HG03457 (cell line): ENCODE results near the gene GPSM1.

Source experiments
- ATAC-seq: cut with Tn5 transposase; IDR thresholded peaks from one replicate; pipeline ENCODE4 v1.9.1; 2021; ENCODE audit warnings: moderate number of reproducible peaks; ENCODE audit not compliant: unreplicated experiment

The GPSM1 gene, protein sequence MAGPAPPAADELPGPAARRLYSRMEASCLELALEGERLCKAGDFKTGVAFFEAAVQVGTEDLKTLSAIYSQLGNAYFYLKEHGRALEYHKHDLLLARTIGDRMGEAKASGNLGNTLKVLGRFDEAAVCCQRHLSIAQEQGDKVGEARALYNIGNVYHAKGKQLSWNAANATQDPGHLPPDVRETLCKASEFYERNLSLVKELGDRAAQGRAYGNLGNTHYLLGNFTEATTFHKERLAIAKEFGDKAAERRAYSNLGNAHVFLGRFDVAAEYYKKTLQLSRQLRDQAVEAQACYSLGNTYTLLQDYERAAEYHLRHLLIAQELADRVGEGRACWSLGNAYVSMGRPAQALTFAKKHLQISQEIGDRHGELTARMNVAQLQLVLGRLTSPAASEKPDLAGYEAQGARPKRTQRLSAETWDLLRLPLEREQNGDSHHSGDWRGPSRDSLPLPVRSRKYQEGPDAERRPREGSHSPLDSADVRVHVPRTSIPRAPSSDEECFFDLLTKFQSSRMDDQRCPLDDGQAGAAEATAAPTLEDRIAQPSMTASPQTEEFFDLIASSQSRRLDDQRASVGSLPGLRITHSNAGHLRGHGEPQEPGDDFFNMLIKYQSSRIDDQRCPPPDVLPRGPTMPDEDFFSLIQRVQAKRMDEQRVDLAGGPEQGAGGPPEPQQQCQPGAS

DNA sequence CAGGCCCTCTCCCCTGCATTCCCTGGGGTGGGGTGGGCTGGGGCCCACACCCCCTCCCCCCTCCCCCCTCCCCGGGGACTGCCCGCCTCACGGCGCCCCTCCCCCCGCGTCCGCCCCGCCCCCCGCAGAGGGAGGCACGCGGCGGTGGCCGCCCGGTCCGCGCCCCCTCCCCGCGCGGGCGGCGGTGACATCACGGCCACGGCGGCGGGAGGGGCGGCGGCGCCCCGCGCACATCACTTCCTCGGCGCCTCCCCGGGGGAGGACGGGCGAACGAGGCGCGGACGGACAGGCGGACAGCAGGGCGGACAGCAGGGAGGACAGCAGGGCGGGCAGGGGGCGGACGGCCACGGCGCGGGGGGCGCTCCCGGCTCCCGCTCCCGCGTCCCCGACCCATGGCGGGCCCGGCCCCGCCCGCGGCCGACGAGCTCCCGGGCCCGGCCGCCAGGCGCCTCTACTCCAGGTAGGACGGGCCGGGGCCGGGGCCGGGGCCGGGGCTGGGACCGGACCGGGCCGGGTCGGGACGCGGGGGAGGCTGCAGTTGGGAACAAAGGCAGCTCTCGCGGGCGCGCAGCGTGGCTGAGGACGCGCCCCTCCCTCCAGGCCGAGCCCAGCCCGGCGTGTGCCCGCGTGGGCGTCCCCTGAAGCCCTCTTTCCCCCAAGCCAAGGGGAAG lies at the start of gene GPSM1:
Gene GPSM1, plus strand, starts transcription at position 236 of the 671 bp plus-strand sequence. Its CDS starts 157 bp downstream, at position 393.
- no peak for ATAC-seq

DNA sequence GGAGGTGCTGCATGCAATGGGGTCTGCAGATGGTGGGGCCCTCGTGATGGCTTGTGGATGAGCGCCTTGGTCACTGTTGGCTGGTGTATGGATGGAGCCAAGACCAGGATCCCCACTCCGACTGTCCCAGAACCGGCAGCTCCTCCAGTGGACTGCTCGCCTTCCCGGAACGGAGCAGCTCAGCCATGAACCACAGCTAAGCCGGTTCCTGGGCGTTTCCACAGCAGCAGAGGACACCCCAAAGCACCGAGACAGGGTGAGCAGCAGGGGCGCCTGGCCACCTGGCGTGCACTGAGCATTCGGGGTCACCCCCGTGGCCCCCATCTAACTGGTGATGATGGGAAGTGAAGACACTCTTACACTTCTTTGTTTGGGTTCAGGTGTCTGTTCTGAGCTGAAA lies 49.6 kb upstream of the GPSM1 start:
- no peak for ATAC-seq

DNA sequence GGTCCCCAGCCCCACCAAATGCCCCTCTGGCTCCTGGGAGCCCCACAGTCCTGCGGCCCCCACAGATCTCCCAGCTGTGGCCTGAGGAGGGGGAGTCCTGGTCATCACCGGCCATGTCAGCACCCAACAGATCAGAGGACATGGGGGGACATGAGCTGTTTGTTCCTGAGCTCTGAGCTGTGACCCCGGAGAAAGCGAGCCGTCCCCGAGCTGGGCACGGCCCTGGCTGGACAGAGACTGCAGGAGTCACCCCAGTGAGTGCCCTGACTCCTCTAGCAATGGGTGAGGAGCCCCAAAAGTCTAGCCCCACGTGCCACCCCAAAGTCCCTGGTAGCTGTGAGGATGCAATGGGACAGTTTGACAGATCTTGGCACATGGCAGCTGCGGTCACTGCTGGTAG lies 49.1 kb upstream of the GPSM1 start:
- no peak for ATAC-seq

GRCh38 chr9:136278894-136279293 lies 48.4 kb upstream of the GPSM1 start:
- ATAC-seq, result no peak

DNA sequence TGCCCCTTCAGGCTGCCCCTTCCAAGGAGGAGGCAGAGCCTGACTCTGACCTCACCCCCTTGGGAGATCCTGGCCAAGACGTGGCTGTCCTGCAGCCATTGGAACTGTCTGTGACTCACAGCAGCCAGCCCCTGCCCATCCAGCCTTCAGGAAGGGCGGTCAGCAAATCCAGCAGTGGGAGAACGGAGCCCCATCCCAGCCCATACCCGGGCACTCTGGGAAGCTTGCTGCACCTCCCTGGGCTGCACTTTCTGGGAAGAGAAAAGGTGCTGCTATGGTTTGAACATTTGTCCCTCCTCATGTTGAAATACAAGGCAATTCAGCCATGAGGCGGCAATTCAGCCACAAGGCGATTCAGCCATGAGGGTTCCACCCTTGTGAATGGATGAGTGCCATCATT lies 47.9 kb upstream of the GPSM1 start:
- no peak for ATAC-seq

GRCh38 chr9:136280535-136281315 lies 46.6 kb upstream of the GPSM1 start:
- no peak for ATAC-seq

- no peak for ATAC-seq
These were observed 45.7 kb upstream of the GPSM1 start for GRCh38 chr9:136281421-136282271.

DNA sequence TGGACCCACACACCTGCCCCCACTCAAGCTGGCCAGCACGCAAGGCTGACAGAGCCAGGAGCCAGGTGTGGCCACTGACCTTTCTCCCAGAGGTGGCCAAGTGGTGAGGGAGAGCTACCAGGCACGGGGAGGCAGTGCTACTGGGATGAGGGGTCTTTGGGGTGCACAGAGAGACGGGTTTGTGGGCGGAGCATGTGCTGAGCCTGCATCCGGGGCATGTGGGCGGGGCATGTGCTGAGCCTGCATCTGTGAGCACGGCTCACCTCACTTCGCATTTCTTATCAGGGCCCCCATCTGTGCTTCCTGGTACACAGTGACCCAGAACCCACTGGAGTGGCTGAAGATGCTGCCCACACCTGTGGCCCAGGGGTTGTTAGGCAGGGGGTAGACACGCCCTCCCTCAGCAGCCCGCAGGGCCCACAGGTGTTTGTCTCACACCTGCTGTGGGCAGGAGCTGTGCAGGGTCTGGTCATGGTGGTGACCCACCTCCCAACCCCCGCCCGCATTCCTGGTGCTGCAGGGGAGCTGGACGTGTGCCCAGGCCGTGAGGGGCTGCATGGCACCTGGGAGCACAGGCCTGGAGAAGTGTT lies 45.0 kb upstream of the GPSM1 start:
- ATAC-seq, result no peak

- no peak for ATAC-seq
These were observed 43.8 kb upstream of the GPSM1 start for GRCh38 chr9:136283291-136284235.

- ATAC-seq, result no peak
These were observed 43.0 kb upstream of the GPSM1 start for GRCh38 chr9:136284311-136284710.

GRCh38 chr9:136284951-136285350 lies 42.4 kb upstream of the GPSM1 start:
- ATAC-seq, result no peak

DNA sequence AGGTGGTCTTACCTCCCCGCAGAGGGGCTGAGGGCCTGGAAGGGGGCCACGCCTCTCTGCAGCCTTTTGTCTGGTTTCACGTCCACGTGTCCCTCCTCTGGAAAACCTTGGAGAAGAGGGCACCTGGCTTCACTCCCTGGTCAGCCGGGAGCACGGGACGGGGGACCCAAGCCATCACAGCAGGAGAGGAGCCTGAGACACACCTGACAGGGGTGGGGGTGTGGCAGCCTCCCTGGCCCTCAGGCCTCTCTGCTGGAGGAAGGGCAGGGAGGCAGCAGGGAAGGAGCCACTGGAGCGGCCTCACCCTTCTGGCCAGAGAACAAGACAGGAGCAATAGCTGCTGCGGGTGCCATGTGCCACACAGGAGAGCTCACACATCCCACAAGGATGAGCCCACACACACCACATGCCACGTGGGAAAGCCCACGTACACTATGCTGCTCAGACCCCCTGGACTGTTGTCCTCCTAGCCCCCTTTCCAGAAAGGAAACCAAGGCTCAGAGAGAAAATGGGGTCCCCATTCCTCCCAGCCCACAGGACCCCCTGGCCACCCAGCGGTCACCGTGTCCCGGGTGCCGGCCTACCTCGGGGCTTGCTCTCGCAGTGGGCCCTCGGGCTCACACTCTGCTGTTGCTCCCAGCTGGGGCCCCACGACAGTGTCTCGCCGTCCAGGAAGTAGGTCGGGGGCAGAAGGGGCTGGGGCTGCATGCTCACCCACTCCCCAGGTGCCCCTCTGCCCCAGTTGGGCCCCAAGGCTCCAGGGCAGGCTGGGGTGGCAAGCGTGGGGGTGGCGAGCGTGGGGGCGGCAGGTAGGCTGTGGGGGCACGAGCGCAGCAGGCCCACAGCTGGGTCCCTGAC lies 41.6 kb upstream of the GPSM1 start:
- ATAC-seq, result no peak

- ATAC-seq, result no peak
These were observed 40.9 kb upstream of the GPSM1 start for GRCh38 chr9:136286359-136286986.

DNA sequence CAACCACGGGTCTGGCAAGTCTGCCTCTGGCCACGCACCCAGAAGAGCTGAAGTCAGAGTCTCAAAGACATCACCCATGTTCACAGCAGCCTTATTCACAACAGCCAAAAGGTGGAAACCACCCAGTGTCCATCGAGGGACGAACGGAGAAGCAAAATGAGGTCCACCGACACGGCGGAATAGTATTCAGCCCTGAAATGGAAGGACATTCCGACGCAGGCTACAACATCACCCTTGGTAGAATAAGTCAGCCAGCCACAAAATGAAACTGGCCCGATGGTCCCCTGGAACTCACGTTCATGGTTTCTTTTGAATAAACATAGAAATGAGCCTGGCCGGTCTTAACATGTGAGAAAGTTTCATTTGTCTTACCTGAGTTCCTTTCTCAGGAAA lies 40.4 kb upstream of the GPSM1 start:
- no peak for ATAC-seq

DNA sequence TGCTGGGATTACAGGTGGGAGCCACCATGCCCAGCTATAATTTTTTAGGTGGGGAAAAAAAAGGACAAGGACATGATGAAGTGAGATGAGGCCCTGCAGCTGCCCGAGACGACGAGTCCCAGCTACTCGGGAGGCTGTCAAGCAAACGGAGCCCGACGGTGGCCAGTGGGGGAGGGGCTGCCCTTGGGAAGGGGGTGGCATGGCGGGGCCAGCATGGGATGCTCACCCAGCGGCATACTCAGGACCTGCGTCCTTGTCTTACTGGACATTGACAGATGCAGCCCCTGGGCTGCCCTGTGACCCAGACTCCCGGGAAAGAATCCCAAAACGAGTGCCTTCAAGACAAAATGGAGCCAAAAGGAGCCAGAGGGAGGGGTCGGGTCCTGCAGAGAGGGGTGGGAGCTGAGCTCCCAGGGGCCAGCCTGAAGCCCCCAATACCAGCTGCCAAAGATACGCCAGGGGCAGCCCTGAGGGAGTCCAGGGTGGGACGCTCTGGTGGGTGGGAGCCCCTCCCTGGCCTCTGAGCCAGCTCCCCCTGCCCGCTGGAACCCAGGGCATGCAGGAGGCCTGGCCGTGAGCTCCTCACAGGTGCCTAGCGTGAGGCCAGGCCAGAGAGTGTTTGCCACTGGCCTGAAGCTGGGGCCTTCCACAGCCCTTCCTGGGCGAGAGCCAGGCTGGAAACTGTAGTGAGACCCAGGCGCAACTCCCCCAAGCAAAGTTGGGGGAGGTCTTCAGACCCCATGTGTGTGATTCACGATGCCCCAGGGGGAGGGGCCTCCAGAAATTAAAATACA lies 39.2 kb upstream of the GPSM1 start:
- no peak for ATAC-seq

- ATAC-seq, result no peak
These were observed 37.5 kb upstream of the GPSM1 start for GRCh38 chr9:136289651-136290507.
